Fibroblast of skin of left biceps (primary cell): ENCODE measurements around the gene CEP128.
A peak's percentile ranks its signal among the peaks of the same experiment; 100 is the strongest.
"Not testable (repeated sequence)": the region's sequence is repeated elsewhere in the genome, so short reads cannot be mapped to it uniquely, and the experiment has no call there.

ENCODE experiments used
- DNase-seq, 2 experiments: peaks; one replicate each; pipeline ENCODE4 v3.0.0-alpha.2; 2013; ENCODE audit warnings: low read depth in 2 of 2

The CEP128 gene

GRCh38 chr14:80953211-80953610 lies 11.7 kb upstream of the CEP128 start:
- DNase-seq: not testable (repeated sequence)

DNA sequence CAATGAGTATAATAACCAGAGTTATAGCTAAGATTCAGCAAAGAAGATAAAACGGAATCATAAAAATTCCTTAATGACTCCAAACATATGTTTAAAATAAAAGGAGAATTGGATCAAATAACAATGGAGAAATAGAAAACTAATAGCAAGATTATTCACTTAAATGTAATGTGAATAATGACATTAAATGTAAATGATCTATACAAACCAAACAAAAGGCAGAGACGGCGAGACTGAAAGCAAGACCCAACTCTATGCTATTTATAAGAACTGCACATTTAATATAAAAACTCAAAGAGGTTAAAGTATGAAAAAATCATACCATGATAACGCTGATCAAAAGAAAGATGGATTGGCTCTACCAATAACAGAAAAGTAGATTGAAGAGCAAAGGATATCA lies 10.0 kb upstream of the CEP128 start:
- no peak for DNase-seq

DNA sequence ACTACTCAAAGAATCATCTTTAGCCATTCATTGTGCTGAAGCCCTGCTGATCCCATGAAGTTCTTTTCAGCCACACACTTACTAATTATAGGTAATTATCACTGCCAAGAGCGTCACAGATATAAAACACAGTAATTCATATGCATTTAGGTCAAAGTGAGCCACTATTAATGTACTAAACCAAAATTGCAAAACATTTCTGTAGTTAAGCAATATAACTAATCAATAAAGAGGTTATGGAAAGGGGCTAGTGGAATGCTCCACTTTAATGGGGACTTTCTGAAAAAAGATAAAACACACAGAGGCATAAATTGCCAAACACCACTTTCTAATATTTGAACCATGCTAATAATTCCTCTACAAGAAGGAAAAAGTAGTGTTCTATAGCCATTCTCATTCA lies 6.8 kb upstream of the CEP128 start:
- DNase-seq: no peak

DNA sequence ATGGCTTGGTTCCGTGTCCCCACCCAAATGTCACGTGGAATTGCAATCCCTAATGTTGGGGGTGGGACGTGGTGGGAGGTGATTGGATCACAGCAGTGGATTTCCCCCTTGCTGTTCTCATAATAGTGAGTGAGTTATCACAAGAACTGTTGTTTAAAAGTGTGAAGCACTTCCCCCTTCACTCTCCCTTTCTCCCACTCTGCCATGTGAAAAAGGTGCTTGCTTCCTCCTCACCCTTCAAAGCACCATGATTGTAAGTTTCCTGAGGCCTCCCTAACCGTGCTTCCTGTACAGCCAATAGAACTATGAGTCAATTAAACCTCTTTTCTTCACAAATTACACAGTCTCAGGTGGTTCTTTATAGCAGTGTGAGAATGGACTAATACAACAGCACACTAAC lies 5.3 kb upstream of the CEP128 start:
- DNase-seq: no peak

DNA sequence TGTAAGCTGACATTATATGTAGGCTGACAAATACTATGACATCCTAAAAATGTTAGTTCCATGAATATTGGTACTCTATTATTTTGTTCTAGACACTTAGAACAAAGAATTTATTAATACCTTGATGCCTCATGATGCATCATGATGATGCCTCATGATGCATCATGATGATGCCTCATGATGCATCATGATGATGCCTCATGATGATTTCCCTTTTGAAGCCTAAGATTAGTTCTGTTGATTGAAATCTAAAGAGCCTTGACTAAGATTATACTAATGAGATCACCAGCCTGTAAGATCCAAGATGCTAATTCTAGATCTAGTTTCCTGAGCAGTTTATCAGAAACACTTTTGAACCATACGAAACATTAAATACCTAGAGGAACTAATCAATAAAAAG lies 4.6 kb upstream of the CEP128 start:
- DNase-seq: no peak

DNA sequence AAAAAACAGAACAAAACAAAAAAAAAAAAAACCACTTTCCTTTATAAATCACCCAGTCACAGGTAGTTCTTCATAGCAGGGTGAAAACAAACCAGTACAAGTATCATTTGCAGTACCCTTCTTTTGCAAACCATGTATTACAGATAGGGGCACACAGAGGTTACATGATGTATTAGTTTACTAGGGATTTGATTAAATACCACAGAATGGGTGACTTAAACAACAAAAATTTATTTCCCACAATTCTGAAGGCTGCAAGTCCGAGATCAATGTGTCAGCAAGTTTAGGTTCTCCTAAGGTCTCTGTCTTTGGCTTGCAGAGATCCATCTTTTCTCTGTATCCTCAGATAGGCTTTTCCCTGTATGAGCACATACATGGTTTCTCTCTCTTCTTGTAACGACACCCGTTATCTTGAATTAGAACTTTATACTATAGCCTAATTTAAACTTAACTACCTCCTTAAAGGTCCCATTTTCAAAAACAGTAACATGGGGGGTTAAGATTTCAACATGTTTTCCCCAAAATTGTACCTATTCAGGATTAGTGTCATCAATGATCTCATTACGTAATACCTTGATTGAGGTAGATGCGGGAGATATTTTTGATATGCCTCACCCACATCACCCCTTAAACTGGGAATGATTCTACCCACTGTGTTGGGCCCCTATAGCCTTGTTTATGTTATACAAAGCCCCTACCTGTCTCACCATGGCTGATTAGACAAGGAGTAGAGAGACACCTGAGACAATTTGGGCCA lies 3.5 kb upstream of the CEP128 start:
- no peak for DNase-seq

GRCh38 chr14:80942191-80942600 lies 658 bp upstream of the CEP128 start:
- DNase-seq: no peak

- DNase-seq: no peak
These were observed 1.4 kb downstream of the CEP128 start for GRCh38 chr14:80940146-80940545.

DNA sequence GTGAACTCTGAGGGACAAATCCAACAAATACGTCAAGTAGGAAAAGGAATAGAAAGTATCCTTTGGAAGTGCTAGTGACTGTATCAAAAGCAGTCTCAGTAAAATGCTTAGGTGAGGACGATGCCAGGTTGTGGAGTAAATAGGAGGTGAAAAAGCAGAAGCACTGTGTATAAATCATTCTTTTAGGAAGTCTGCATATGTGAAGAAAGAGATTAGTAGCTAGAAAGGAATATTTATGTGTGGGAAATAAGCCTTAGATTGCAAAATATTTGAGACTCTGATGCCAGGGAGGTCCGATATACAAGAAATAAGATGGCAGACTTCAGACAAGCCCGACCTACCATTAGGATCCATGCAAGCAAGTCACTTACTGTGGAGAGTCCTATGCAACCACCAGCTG lies 7.9 kb downstream of the CEP128 start:
- no peak for DNase-seq

DNA sequence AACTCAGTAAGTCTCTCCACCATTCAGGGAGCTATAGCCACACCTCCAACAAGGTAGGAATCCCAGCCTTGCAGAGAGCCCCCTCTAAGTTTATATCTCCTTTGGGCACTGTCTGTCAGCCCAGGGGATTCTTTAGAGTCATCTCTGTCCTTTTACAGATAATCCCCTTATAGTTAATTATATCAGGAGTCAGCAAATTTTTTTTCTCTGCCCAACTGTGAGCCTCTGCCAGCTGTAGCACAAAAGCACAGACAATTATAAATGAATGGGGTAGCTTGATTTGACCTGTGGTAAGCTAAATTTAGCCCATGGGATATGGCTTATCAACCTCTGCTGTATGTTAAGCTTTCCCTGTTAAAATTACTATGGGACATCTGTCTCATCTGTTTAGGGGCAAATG lies 8.3 kb downstream of the CEP128 start:
- DNase-seq: no peak

DNA sequence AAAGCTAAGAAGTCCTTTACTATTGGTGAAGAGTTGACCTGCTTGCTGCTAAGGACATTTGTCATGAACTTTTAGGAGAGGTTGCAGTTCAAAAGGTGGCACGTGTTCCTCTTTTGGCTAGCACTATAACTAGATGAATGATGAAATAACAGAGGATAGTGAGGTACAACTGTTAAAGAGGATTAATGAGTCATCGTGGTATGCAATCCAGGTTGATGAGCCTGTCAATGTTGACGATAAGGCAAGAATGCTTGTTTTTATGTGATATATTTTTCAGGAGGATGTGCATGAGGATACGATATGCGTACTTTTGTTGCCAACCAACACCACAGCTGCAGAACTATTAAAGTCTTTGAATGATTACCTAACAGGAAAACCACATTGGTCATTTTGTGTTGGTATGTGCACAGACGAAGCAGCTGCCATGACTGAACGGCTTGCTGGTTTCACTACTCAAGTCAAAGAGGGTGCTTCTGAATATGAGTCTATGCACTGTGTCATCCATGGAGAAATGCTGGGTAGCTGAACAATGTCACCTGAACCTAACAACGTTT lies 10.6 kb downstream of the CEP128 start:
- DNase-seq: peak; percentile 68 to 74

- no peak for DNase-seq
These were observed 11.4 kb downstream of the CEP128 start for GRCh38 chr14:80930095-80930494.

DNA sequence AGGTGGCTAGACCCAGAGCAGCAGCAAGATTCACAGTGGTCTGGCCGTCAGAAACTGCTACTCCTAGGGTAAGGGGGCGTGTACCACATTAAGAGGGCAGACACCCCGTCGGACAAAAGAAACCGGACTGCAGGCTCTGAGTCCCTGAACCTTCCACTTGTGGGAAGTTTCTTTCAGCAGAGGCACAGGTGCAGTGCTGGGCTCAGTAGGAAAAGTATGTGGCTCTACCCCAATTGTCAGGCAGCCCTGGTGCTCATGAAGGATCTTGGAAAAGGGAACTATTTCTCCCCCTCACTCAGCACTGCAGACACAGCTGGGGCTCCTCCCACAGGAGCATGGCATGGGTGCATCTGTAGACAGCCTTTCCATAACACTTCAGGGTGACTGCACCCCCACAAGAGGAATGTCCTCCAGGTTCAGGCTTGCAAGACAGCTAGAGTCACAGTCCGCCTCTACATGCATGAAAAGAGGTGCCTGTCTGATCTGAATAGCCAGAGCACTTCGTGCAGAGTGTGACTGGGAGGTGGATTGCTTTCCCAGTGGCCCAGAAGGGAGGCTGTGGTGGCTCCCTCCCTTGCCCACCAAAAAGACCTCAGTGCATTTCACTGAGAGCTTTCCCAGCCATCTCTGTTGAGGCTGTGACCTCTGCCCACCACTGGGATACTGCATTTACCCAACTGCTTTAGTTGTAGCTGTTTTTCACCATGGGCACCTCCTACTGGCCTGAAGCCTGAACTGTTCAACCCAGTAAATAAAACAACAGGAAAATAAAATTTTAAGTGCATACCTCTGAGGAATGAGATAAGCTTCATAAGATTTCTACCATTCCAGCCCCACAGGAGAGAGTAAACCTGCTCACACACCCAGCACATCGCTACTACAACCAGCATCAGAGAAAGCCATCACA lies 14.2 kb downstream of the CEP128 start:
- DNase-seq: no peak

DNA sequence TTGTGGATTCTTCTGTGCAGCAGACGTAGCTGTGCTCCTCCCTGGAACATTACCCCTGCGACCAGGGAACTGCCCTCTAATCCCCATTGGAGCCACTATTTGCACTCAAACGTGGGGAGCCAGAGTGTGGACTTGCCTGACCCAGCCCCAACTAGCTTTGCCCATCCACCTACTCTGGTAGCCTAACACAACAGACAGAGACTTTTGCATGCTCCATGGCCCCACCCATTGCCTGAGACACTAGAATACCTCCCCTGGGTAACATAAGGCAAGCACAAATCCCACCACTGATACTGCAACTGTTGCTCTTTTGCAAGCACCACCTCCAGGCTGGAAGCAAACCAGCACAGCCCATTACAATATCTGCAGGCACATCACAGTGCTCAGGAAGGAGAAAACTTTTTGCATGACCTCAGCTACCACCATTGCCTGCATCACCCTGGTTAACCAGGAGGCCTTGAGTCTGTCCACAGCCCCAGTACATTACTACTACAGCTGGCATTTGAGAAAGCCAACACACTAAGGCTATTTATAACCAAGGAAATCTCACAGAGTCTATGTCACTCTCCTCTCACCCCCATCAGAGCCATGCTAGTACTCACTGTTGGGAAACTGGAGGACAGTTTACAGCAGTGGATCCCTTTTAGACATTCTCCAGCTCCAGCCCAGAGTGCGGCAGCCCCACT lies 15.0 kb downstream of the CEP128 start:
- DNase-seq: no peak

DNA sequence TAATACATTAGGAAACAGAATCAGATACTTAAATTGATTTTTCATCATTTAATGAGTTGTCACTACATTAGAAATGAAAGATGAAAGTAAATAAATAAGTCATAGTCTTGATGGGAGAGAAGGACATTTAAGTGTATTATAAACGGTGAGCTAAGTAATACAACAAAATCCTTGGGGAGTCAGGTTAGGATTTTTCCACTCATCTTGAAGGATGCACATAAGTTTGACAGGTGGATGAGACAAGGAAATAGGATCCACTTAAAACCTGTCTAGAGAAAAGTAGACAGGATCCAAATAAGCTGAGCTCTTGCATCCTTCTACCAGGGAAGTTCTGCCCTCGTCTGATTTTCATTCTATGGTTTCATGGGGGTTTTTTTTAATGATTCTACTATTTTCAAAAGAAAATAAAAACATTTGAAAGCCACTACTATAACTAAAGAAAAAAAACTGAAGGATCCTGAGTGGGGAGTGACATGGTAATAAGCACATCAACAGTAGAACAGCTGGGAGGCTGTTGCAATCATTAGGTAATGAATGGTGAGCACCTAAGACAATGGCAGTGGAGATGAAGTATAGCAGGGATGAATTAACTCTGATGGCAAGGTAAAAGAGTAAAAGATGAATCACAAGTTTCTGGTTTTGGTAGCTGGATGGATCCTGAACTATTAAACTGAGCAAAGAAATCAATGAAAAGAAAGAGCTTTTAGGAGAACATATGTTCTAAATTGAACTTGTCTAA lies 17.0 kb downstream of the CEP128 start:
- no peak for DNase-seq

GRCh38 chr14:80923368-80923767 lies 18.2 kb downstream of the CEP128 start:
- DNase-seq: no peak

- no peak for DNase-seq
These were observed 21.9 kb downstream of the CEP128 start for GRCh38 chr14:80919622-80920021.

DNA sequence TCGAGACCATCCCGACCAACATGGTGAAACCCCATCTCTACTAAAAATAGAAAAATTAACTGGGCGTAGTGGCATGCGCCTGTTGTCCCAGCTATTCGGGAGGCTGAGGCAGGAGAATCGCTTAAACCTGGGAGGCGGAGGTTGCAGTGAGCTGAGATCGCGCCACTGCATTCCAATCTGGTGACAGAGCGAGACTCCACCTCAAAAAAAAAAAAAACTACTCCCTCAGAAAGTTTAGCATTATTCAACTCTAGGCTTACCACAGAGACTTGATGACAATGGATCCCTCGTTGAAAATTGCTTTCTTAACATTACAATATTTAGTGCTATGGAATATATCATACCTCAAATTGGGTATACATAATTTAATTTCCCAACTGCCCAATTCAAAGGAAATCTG lies 29.5 kb downstream of the CEP128 start:
- not testable (repeated sequence) for DNase-seq

- peak; percentile 24 to 28 for DNase-seq
These were observed 34.6 kb downstream of the CEP128 start for GRCh38 chr14:80906946-80907345.

GRCh38 chr14:80906336-80906735 lies 35.2 kb downstream of the CEP128 start:
- no peak for DNase-seq

GRCh38 chr14:80902608-80903007 lies 38.9 kb downstream of the CEP128 start:
- DNase-seq: no peak
